Right cardiac atrium (tissue), 5 donors: ENCODE results near the gene LDLRAD4. TPM values are rescaled to one million over a fixed set of nuclear protein-coding genes. Genes with fewer than 3 reads are reported as not detected.
A peak's percentile ranks its signal among the peaks of the same experiment; 100 is the strongest.
"Not testable (repeated sequence)": the region's sequence is repeated elsewhere in the genome, so short reads cannot be mapped to it uniquely, and the experiment has no call there.

Experiments used
- ATAC-seq, 2 donors: fragments of 200-7000 bp; cut with Tn5 transposase; one replicate each; pipeline versions ENCODE4 v1.8.0 to v1.9.1; 2020; ENCODE audit warnings: moderate library complexity in 2 of 2, mild to moderate bottlenecking in 1 of 2
- DNase-seq, 3 donors: peaks; one replicate each; pipeline ENCODE4 v3.0.0-alpha.2; 2020
- H3K27ac ChIP-seq: one replicate; pipeline ENCODE4 v1.5.1; 2013; ENCODE audit warnings: mild to moderate bottlenecking, low read length, control low read depth, moderate library complexity
- H3K27me3 ChIP-seq: one replicate; pipeline ENCODE4 v1.6.1; 2013; ENCODE audit not compliant: control insufficient read depth, insufficient read depth
- H3K4me1 ChIP-seq: one replicate; pipeline ENCODE4 v1.6.1; 2013; ENCODE audit warnings: low read length; ENCODE audit not compliant: control insufficient read depth, insufficient read depth
- H3K4me3 ChIP-seq: one replicate; pipeline ENCODE4 v1.5.1; 2013; ENCODE audit warnings: low read length, control low read depth
- H3K9me3 ChIP-seq: one replicate; pipeline ENCODE4 v1.6.1; 2013; ENCODE audit warnings: low read length; ENCODE audit not compliant: control insufficient read depth
- WGBS: extraction: QIAGEN DNeasy Blood & Tissue Kit; methylation state at CpG from one replicate; pipeline ENCODE4 v1.1.7; 2013; 5-methylcytosine and 5-hydroxymethylcytosine counted together
- intact Hi-C, 4 donors: fragments of 100-400 bp; cut with DNase I; formaldehyde crosslinking; loops; one replicate each; pipeline versions ENCODE4 v1.11.0 to v1.14.0; 2022 to 2023
- polyA plus RNA-seq: library from polyadenylated mRNA; stranded (reverse); fragments of 200-250 nt; gene quantifications from one replicate; pipeline ENCODE4 v1.2.3, GENCODE V29; 2013
- total RNA-seq, 4 donors: library from RNA; stranded (reverse); fragmentation: NEBNext Ultra II Directional; extraction: Animal tissue kit (Norgen Biotek cat#: 25700); gene quantifications; one replicate each; pipeline ENCODE4 v1.2.1, GENCODE V29; 2021
- donor health status: healthy with polysubstance abuse.
- donor health status: DM: no; HTN: yes; CAD: no.
- donor health status: DM: no; HTN: no; CAD: no.
- donor health status: DM: no; HTN: yes; CAD: no; lungs with severe emphysema.
- donor health status: DM: yes; HTN: yes; CAD: no.

LDLRAD4 gene
- total and polyA plus RNA-seq, 5 donors: 25.7 to 159 (median 68.1) TPM

GRCh38 chr18:13661051-13661778, 442.7 kb downstream of the LDLRAD4 start:
- peak; percentile 47 to 53 for ATAC-seq
- Histone ChIP-seq H3K4me1 (peaks cover 6% of the 10 kb centered on the region), H3K27ac (peak overlapping the region; percentile 62), H3K4me3 (no peak overlapping the region), H3K9me3 (no peaks in the 10 kb centered on the region), H3K27me3 (no peaks in the 10 kb centered on the region)
- no peak for DNase-seq
- intact Hi-C loops: loop anchor here in 1 of 4 donors (10.0 kb wide), 1 partner anchor 56 kb away; no protein-coding TSS in a partner anchor
- WGBS: 41% methylated on average over 8 of the region's 8 CpGs

DNA sequence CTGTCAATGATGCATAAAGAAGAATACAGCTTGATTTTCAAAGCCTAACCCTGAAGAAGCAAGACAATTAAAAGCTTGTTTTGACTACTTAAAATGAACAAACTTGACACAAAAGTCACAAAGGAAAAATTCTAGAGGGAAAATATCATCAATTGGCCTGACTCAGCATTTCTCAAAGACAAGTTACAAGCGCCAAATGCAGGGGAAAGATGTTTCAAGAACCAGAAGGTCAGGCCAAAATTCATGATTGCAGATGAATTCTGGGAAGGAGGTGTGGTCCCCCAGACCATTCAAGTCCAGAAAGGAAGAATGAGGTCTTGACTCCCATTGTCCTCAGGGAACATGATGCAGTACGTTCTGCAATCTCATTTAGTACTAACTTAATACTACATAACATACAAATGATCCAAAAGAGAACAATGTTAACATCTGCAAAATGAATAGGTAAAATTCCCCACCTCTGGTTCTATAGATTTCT, 443.3 kb downstream of the LDLRAD4 start:
- ATAC-seq (peak; percentile 32 to 58), DNase-seq (no peak)
- intact Hi-C loops: loop anchor here in 1 of 4 donors (10.0 kb wide), 1 partner anchor 57 kb away; no protein-coding TSS in a partner anchor
- H3K9me3 ChIP-seq: no peaks in the 10 kb centered on the region
- 55% methylated on average over 2 of the region's 2 CpGs for WGBS
- H3K27me3 ChIP-seq: no peaks in the 10 kb centered on the region
- H3K27ac ChIP-seq: peak overlapping the region; percentile 51
- no peak overlapping the region for H3K4me3 ChIP-seq
- peaks cover 6% of the 10 kb centered on the region for H3K4me1 ChIP-seq

DNA sequence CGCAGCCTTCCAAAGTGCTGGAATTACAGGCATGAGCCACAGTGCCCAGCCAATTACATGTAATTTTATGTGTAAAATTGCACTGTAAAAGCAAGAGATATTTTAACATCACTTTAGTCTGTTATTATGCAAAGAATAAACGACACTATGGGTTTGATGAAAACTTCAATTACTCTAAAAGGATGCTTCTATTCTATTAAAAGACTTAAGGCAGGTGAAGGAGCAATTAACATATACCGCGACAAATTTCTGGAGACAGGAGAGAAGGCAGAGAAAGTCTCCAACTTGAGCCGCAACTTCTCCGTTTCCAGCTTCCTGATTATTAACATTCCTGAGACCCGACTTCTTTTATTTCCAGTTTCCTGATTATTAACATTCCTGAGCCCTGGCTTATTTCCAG, 454.1 kb downstream of the LDLRAD4 start:
- H3K4me3 ChIP-seq: no peak overlapping the region
- H3K9me3 ChIP-seq: no peaks in the 10 kb centered on the region
- ATAC-seq (no peak), DNase-seq (no peak)
- peaks cover 4% of the 10 kb centered on the region for H3K4me1 ChIP-seq
- H3K27me3 ChIP-seq: no peaks in the 10 kb centered on the region
- intact Hi-C loops: no loop called here
- H3K27ac ChIP-seq: no peak overlapping the region
- WGBS: 73% methylated on average over 7 of the region's 7 CpGs

GRCh38 chr18:13676471-13676870, 457.9 kb downstream of the LDLRAD4 start:
- no peak overlapping the region for H3K4me3 ChIP-seq
- H3K4me1 ChIP-seq: no peaks in the 10 kb centered on the region
- H3K9me3 ChIP-seq: no peaks in the 10 kb centered on the region
- H3K27me3 ChIP-seq: no peaks in the 10 kb centered on the region
- intact Hi-C loops: no loop called here
- no peak for DNase-seq
- peak overlapping the region; percentile 71 for H3K27ac ChIP-seq
- ATAC-seq: no peak
- WGBS: 88% methylated on average over 6 of the region's 6 CpGs

DNA sequence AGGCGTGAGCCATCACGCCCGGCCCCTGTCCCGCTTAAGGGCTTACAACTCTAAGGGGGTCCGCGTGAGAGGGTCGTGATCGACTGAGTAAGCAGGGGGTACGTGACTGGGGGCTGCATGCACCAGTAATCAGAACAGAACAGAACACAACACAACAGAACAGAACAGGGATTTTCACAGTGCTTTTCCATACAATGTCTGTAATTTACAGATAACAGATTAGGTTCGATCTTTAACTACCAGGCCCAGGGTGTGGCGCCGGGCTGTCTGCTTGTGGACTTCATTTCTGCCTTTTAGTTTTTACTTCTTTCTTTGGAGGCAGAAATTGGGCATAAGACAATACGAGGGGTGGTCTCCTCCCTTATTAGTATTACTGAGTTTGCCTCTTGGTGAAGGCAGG, 458.8 kb downstream of the LDLRAD4 start:
- H3K4me3 ChIP-seq, H3K9me3 ChIP-seq, ATAC-seq, H3K4me1 ChIP-seq, H3K27me3 ChIP-seq, intact Hi-C loops, H3K27ac ChIP-seq: not testable (repeated sequence)
- WGBS: 98% methylated on average over 13 of the region's 13 CpGs
- DNase-seq: peak in 1 of 3 donors; percentile 26

- intact Hi-C loops: no loop called here
- whole genome bisulfite sequencing: 62% methylated on average over 5 of the region's 5 CpGs
- DNase-seq: peak; percentile 33 to 65 (median 59)
Measured at GRCh38 chr18:13680612-13681011, 462.1 kb downstream of the LDLRAD4 start.

DNA sequence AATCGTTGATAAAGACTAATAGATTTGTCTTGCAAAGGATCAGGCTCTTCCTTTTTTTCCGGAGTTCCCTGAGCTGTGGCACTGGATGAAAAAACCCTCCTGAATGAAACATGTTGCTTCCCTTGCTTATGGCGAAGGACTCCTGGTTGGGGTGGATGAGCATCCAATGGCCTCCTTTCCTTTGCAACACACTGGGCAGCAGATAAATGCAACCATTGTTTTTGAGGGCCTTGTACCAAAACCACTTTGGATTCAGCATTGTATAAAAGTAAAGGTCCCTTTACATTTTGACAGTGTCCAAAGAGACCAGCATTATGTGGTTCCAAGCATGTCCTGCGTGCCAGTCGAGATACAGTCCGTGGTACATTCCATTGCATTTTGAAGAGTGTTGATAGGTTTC, 463.1 kb downstream of the LDLRAD4 start:
- H3K4me1 ChIP-seq: peaks cover 2% of the 10 kb centered on the region
- H3K27me3 ChIP-seq: no peaks in the 10 kb centered on the region
- DNase-seq (no peak), ATAC-seq (no peak)
- H3K4me3 ChIP-seq: no peak overlapping the region
- 87% methylated on average over 6 of the region's 6 CpGs for WGBS
- no peak overlapping the region for H3K27ac ChIP-seq
- H3K9me3 ChIP-seq: no peaks in the 10 kb centered on the region
- intact Hi-C loops: no loop called here

More at GRCh38 chr18:13680612-13681011, 462.1 kb downstream of the LDLRAD4 start:
- Histone ChIP-seq H3K27ac (no peak overlapping the region), H3K4me1 (peaks cover 2% of the 10 kb centered on the region), H3K9me3 (no peaks in the 10 kb centered on the region), H3K27me3 (no peaks in the 10 kb centered on the region), H3K4me3 (no peak overlapping the region)
- peak; percentile 68 to 71 for ATAC-seq

GRCh38 chr18:13684546-13684945, 466.0 kb downstream of the LDLRAD4 start:
- H3K27me3 ChIP-seq: no peaks in the 10 kb centered on the region
- DNase-seq: no peak
- intact Hi-C loops: no loop called here
- WGBS: 90% methylated on average over 4 of the region's 4 CpGs
- H3K4me1 ChIP-seq: peaks cover 5% of the 10 kb centered on the region
- no peaks in the 10 kb centered on the region for H3K9me3 ChIP-seq
- no peak for ATAC-seq
- no peak overlapping the region for H3K4me3 ChIP-seq
- no peak overlapping the region for H3K27ac ChIP-seq

GRCh38 chr18:13688191-13689136, 469.9 kb downstream of the LDLRAD4 start:
- Histone ChIP-seq H3K9me3 (no peaks in the 10 kb centered on the region), H3K27ac (peak overlapping the region; percentile 53), H3K4me3 (no peak overlapping the region), H3K27me3 (no peaks in the 10 kb centered on the region), H3K4me1 (peaks cover 3% of the 10 kb centered on the region)
- DNase-seq: peak in 1 of 3 donors; percentile 67
- intact Hi-C loops: no loop called here
- WGBS: 74% methylated on average over 21 of the region's 21 CpGs
- ATAC-seq: peak; percentile 87 to 91

GRCh38 chr18:13690060-13690459, 471.5 kb downstream of the LDLRAD4 start:
- H3K4me3 ChIP-seq, H3K27me3 ChIP-seq, H3K27ac ChIP-seq, H3K9me3 ChIP-seq, intact Hi-C loops, H3K4me1 ChIP-seq, ATAC-seq: not testable (repeated sequence)
- WGBS: 96% methylated on average over 9 of the region's 9 CpGs
- peak in 1 of 3 donors; percentile 23 for DNase-seq

DNA sequence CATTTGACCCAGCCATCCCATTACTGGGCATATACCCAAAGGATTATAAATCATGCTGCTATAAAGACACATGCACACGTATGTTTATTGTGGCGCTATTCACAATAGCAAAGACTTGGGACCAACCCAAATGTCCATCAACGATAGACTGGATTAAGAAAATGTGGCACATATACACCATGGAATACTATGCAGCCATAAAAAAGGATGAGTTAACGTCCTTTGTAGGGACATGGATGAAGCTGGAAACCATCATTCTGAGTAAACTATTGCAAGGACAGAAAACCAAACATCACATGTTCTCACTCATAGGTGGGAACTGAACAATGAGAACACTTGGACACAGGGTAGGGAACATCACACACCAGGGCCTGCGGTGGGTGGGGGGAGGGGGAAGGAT, 476.8 kb downstream of the LDLRAD4 start:
- H3K4me3 ChIP-seq, H3K4me1 ChIP-seq, intact Hi-C loops, DNase-seq, ATAC-seq, H3K27me3 ChIP-seq, H3K9me3 ChIP-seq, H3K27ac ChIP-seq: not testable (repeated sequence)
- 97% methylated on average over 5 of the region's 5 CpGs for WGBS
